ENCODE results near the gene TRIM28. TPM values are rescaled to one million over a fixed set of nuclear protein-coding genes. Genes with fewer than 3 reads are reported as not detected.

The TRIM28 gene
- total RNA-seq, 1 donor from 2014 or later: 228 TPM

- Mint-ChIP-seq H3K36me3 (ENCODE audit: low read depth) (peaks cover 20% of the 10 kb centered on the region), H3K27ac (ENCODE audit: unreplicated experiment) (peak overlapping the region; percentile 100), H3K9me3 (ENCODE audit: low read depth) (no peaks in the 10 kb centered on the region), H3K4me1 (ENCODE audit: low read depth) (peaks cover 24% of the 10 kb centered on the region), H3K27me3 (ENCODE audit: low read depth) (peaks cover 5% of the 10 kb centered on the region), H3K4me3 (ENCODE audit: unreplicated experiment) (peak overlapping the region; percentile 92)
- DNase-seq (ENCODE audit: low spot score): peak; percentile 83
- no peak for TF ChIP-seq CTCF (IDR thresholded peaks at IDR 0.05)
Measured at GRCh38 chr19:58544591-58545285, 874 bp downstream of the TRIM28 start.

GRCh38 chr19:58545286-58546018 is 1.6 kb downstream of the TRIM28 start:
- peak overlapping the region; percentile 92 for H3K4me3 Mint-ChIP-seq (ENCODE audit: unreplicated experiment)
- peak overlapping the region; percentile 72 for H3K27ac Mint-ChIP-seq (ENCODE audit: unreplicated experiment)
- H3K36me3 Mint-ChIP-seq (ENCODE audit: low read depth): peaks cover 22% of the 10 kb centered on the region
- H3K4me1 Mint-ChIP-seq (ENCODE audit: low read depth): peaks cover 24% of the 10 kb centered on the region
- peak; percentile 41 for DNase-seq (ENCODE audit: low spot score)
- H3K9me3 Mint-ChIP-seq (ENCODE audit: low read depth): no peaks in the 10 kb centered on the region
- peaks cover 3% of the 10 kb centered on the region for H3K27me3 Mint-ChIP-seq (ENCODE audit: low read depth)
- TF ChIP-seq CTCF (IDR thresholded peaks at IDR 0.05): no peak

- no peaks in the 10 kb centered on the region for H3K9me3 Mint-ChIP-seq (ENCODE audit: low read depth)
- peak overlapping the region; percentile 92 for H3K4me3 Mint-ChIP-seq (ENCODE audit: unreplicated experiment)
- H3K4me1 Mint-ChIP-seq (ENCODE audit: low read depth): peaks cover 26% of the 10 kb centered on the region
- TF ChIP-seq CTCF (IDR thresholded peaks at IDR 0.05): no peak
- H3K36me3 Mint-ChIP-seq (ENCODE audit: low read depth): peaks cover 24% of the 10 kb centered on the region
- peaks cover 2% of the 10 kb centered on the region for H3K27me3 Mint-ChIP-seq (ENCODE audit: low read depth)
- H3K27ac Mint-ChIP-seq (ENCODE audit: unreplicated experiment): peak overlapping the region; percentile 72
- no peak for DNase-seq (ENCODE audit: low spot score)
Measured at GRCh38 chr19:58546019-58546530, 2.2 kb downstream of the TRIM28 start.

GRCh38 chr19:58547323-58548312 is 3.8 kb downstream of the TRIM28 start:
- no peak overlapping the region for H3K4me3 Mint-ChIP-seq (ENCODE audit: unreplicated experiment)
- DNase-seq (ENCODE audit: low spot score): peak; percentile 43
- H3K27me3 Mint-ChIP-seq (ENCODE audit: low read depth): peaks cover 2% of the 10 kb centered on the region
- no peak overlapping the region for H3K27ac Mint-ChIP-seq (ENCODE audit: unreplicated experiment)
- peaks cover 31% of the 10 kb centered on the region for H3K36me3 Mint-ChIP-seq (ENCODE audit: low read depth)
- no peaks in the 10 kb centered on the region for H3K9me3 Mint-ChIP-seq (ENCODE audit: low read depth)
- peaks cover 26% of the 10 kb centered on the region for H3K4me1 Mint-ChIP-seq (ENCODE audit: low read depth)
- TF ChIP-seq CTCF (IDR thresholded peaks at IDR 0.05): no peak
